A549 (cell line): ENCODE measurements around the gene GLCE. TPM values are rescaled to one million over a fixed set of nuclear protein-coding genes. Genes with fewer than 3 reads are reported as not detected.

Experiments used
- ATAC-seq, 2 experiments: fragments of 200-7000 bp in 1 of 2; fragments of >200 bp in 1 of 2; cut with Nextera tagmentation in 1 of 2; cut with Tn5 transposase in 1 of 2; 3 replicates each; pipeline versions ENCODE4 v1.8.0 to v1.9.1; 2018 to 2020; ENCODE audit warnings: mild to moderate bottlenecking in 1 of 2, moderate library complexity in 1 of 2
- CTCF ChIA-PET: fragments of 300-600 bp; sonication (Branson Sonifier 250); formaldehyde crosslinking; extraction: SDS; loops from one replicate; lab custom pipeline; 2021; ENCODE audit warnings: antibody characterized with exemption, inconsistent platforms; lab: Yijun Ruan, JAX
- POLR2A ChIA-PET: fragments of 350-600 bp; formaldehyde crosslinking; extraction: SDS; loops from one replicate; lab custom pipeline; 2021; ENCODE audit warnings: antibody characterized with exemption, inconsistent platforms; lab: Yijun Ruan, JAX
- DNase-seq, 2 experiments: peaks; one replicate each; pipeline versions ENCODE4 v3.0.0 to v3.0.0-alpha.2; 2011 to 2016; ENCODE audit warnings: low read depth in 1 of 2, low spot score in 1 of 2
- FAIRE-seq: peaks from 2 replicates; lab custom pipeline; 2011; peaks lifted over from hg19 to GRCh38; lab: Jason Lieb, UNC
- H3K27ac ChIP-seq, 2 experiments: fragments of >200 bp; sonication (Bioruptor Twin); formaldehyde crosslinking; 3 replicates each; pipeline ENCODE4 v1.5.1; 2016 to 2017
- H3K4me1 ChIP-seq: fragments of >200 bp; sonication (Bioruptor Twin); formaldehyde crosslinking; 3 replicates; pipeline ENCODE4 v1.6.1; 2016
- H3K4me2 ChIP-seq: fragments of >200 bp; sonication (Bioruptor Twin); formaldehyde crosslinking; 3 replicates; pipeline ENCODE4 v1.6.1; 2016
- H3K4me3 ChIP-seq: fragments of >200 bp; sonication (Bioruptor Twin); formaldehyde crosslinking; 3 replicates; pipeline ENCODE4 v1.5.1; 2016
- H3K9me3 ChIP-seq: fragments of >200 bp; sonication (Bioruptor Twin); formaldehyde crosslinking; 3 replicates; pipeline ENCODE4 v1.6.1; 2016
- BHLHE40 ChIP-seq: IDR thresholded peaks from 2 replicates; pipeline ENCODE4 v1.6.1; 2012; ENCODE audit warnings: low read depth, low read length, inconsistent platforms
- CEBPB ChIP-seq, 2 experiments: fragments of >200 bp in 1 of 2; sonication (Bioruptor Twin) in 1 of 2; formaldehyde crosslinking in 1 of 2; IDR thresholded peaks; 2 replicates each; pipeline ENCODE4 v1.6.1; 2012 to 2016
- CHD4 ChIP-seq: fragments of 200-600 bp; sonication (generic); IDR thresholded peaks from 2 replicates; pipeline ENCODE4 v1.6.1; 2016; ENCODE audit warnings: antibody characterized with exemption, mild to moderate bottlenecking, borderline replicate concordance
- EHMT2 ChIP-seq: fragments of 200-600 bp; sonication (generic); IDR thresholded peaks from 2 replicates; pipeline ENCODE4 v1.6.1; 2016; ENCODE audit warnings: antibody characterized with exemption, low read depth, mild to moderate bottlenecking, moderate library complexity
- ESRRA ChIP-seq: fragments of 150-350 bp; IDR thresholded peaks from 2 replicates; pipeline ENCODE4 v1.6.1; 2014; ENCODE audit warnings: mild to moderate bottlenecking, low read length, borderline replicate concordance
- HOXB13 ChIP-seq: fragments of 250-450 bp; sonication (Bioruptor Pico); IDR thresholded peaks from 2 replicates; pipeline ENCODE4 v1.5.0; 2020; ENCODE audit warnings: low read depth, mild to moderate bottlenecking, moderate library complexity
- HOXB5 ChIP-seq: fragments of 250-450 bp; sonication (Bioruptor Pico); IDR thresholded peaks from 2 replicates; pipeline ENCODE4 v1.5.0; 2020; ENCODE audit warnings: mild to moderate bottlenecking, moderate library complexity
- KDM1A ChIP-seq: fragments of 200-600 bp; sonication (generic); IDR thresholded peaks from 2 replicates; pipeline ENCODE4 v1.6.1; 2016; ENCODE audit warnings: low read depth, mild to moderate bottlenecking
- MYC ChIP-seq: IDR thresholded peaks from 2 replicates; pipeline ENCODE4 v1.6.1; 2012; ENCODE audit warnings: mild to moderate bottlenecking, inconsistent platforms, low read length, improper control_type of control experiment, borderline replicate concordance
- NFE2L2 ChIP-seq: fragments of 150-350 bp; conservative IDR thresholded peaks from 2 replicates; pipeline ENCODE4 v1.6.1; 2014; ENCODE audit warnings: low read length
- RNF2 ChIP-seq: fragments of 200-600 bp; sonication (generic); IDR thresholded peaks from 2 replicates; pipeline ENCODE4 v1.6.1; 2016; ENCODE audit warnings: low read depth, mild to moderate bottlenecking, antibody characterized with exemption, moderate library complexity, borderline replicate concordance
- SMC3 ChIP-seq: fragments of >200 bp; sonication (Bioruptor Twin); formaldehyde crosslinking; IDR thresholded peaks from 3 replicates; pipeline ENCODE4 v1.6.1; 2018; ENCODE audit warnings: inconsistent platforms
- SREBF2 ChIP-seq: fragments of 450-650 bp; IDR thresholded peaks from 2 replicates; pipeline ENCODE4 v1.6.1; 2014; ENCODE audit warnings: mild to moderate bottlenecking, moderate library complexity
- TP53 ChIP-seq: fragments of 250-450 bp; sonication (Bioruptor Pico); IDR thresholded peaks from 2 replicates; pipeline ENCODE4 v1.5.0; 2021; ENCODE audit warnings: mild to moderate bottlenecking, moderate library complexity
- ZNF302 ChIP-seq: fragments of 250-450 bp; sonication (Bioruptor Pico); IDR thresholded peaks from 2 replicates; pipeline ENCODE4 v1.9.0; 2021; ENCODE audit warnings: inconsistent platforms, mild to moderate bottlenecking, moderate library complexity
- WGBS: methylation state at CpG from one replicate; pipeline ENCODE4 v1.1.6; 2017; ENCODE audit errors: missing lambda C conversion rate; 5-methylcytosine and 5-hydroxymethylcytosine counted together
- polyA plus RNA-seq, 4 experiments: library from polyadenylated mRNA; depleted of rRNA in 3 of 4; stranded (reverse); fragments of >200 nt; fragmentation: RNase III in 1 of 4; extraction: RNeasy Plus Mini Kit Qiagen cat#74134 plus additional on column Dnase treatment in 1 of 4; gene quantifications; 2 replicates in 3 of 4; 3 replicates in 1 of 4; pipeline ENCODE4 v1.2.3, GENCODE V29; 2011 to 2017
- TF ChIP-seq, protein P1 (sequence below): fragments of 250-450 bp; sonication (Bioruptor Pico); IDR thresholded peaks from 2 replicates; pipeline ENCODE4 v1.5.0; 2020; ENCODE audit warnings: low read depth, mild to moderate bottlenecking, moderate library complexity
- TF ChIP-seq, protein P2 (sequence below): fragments of 150-350 bp; IDR thresholded peaks from 2 replicates; pipeline ENCODE4 v1.6.1; 2014; ENCODE audit warnings: low read depth, mild to moderate bottlenecking, low read length
- TF ChIP-seq, protein P3 (sequence below): fragments of 200-600 bp; sonication (generic); IDR thresholded peaks from 2 replicates; pipeline ENCODE4 v1.6.1; 2016; ENCODE audit warnings: antibody characterized with exemption, mild to moderate bottlenecking, moderate library complexity
- TF ChIP-seq, protein P4 (sequence below): IDR thresholded peaks from 2 replicates; pipeline ENCODE4 v1.6.1; 2012
- TF ChIP-seq, protein P5 (sequence below): fragments of >200 bp; sonication (Bioruptor Twin); formaldehyde crosslinking; IDR thresholded peaks from 3 replicates; pipeline ENCODE4 v1.5.1; 2016

The GLCE gene
- polyA plus RNA-seq, 2 of the 4 experiments (the other 2 are of a cell fraction): 19.6 to 41.8 TPM

DNA sequence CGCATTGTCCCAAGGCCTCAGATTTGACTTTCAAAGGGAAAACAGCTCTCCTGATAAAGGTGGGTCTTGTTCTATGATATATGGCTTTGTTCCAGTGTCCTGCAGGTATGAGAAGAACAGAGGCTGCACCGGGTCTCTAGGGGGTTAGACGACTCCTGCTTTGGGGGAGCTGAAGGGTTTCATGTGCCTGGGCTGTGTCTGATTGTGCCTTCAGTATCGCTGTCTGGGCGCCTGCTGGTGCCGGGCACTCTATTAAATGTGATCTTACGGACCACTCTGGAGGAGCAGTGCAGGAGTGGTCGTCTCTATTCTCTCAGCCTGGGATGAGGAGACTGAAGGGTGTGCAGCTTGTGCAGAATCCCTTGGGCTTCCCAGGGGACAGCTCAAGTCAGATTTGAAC lies 154.3 kb downstream of the GLCE start (continued):
- TF ChIP-seq, protein P1, sequence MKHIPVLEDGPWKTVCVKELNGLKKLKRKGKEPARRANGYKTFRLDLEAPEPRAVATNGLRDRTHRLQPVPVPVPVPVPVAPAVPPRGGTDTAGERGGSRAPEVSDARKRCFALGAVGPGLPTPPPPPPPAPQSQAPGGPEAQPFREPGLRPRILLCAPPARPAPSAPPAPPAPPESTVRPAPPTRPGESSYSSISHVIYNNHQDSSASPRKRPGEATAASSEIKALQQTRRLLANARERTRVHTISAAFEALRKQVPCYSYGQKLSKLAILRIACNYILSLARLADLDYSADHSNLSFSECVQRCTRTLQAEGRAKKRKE (CRISPR knock-in tag): no peak

DNA sequence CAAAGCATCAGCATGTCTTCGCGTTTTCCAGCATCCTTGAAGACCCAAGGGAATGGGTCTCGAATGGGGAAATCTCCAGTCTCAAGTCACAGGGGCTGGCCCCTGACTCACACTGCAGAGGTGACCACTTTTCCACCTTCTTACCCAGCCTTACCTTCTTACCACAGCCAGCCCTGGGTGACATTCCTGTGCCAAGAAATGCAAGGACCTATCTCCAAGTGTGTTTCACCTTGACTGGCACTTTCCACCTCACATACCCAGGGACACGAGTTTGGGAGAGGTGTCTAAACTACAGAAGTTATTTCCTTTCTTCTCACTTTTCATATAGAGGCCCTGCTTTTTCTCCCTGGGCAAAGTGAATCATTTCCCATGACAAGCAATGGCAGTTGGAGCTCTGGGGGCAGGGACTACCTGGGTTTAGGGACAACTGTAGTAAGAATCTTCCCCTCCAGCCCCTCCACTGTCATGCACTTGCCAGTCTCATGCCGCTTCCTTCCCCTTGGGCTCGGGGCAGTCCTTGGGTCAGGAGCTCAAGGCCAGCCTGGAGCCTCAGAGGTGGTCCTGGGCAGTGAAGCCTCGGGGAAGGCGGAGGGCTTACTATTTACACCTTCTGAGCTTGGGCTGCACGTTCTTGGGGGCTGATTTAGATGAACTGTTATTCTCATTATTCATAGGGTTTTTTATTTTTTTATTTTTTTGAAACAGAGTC lies 155.1 kb downstream of the GLCE start:
- 88% methylated on average over 9 of the region's 9 CpGs for WGBS
- no peak overlapping the region for H3K4me2 ChIP-seq
- FAIRE-seq (no peak), DNase-seq (no peak), ATAC-seq (no peak)
- ChIA-PET POLR2A (no interaction called here), CTCF (interaction anchor here (1.1 to 5.9 kb wide), 3 partner anchors 12 to 79 kb away, joined by 5 to 22 read pairs (median 5); no protein-coding TSS in a partner anchor)
- H3K4me1 ChIP-seq: peaks cover 85% of the 10 kb centered on the region
- H3K9me3 ChIP-seq: no peaks in the 10 kb centered on the region
- H3K27ac ChIP-seq: peak overlapping the region in 1 of 2 experiments; percentile 74; a peak in 2 of 6 replicates
- no peak overlapping the region for H3K4me3 ChIP-seq
- TF ChIP-seq HOXB5 (no peak), HOXB13 (CRISPR knock-in tag) (no peak), TP53 (CRISPR knock-in tag) (no peak), CEBPB (IDR thresholded peaks at IDR 0.05) (no peak), SMC3 (no peak), KDM1A (no peak), BHLHE40 (no peak), ZNF302 (CRISPR knock-in tag) (no peak), EHMT2 (no peak), NFE2L2 (no peak), ESRRA (no peak), SREBF2 (no peak), RNF2 (no peak), CHD4 (no peak), MYC (no peak)
- TF ChIP-seq, protein P2, sequence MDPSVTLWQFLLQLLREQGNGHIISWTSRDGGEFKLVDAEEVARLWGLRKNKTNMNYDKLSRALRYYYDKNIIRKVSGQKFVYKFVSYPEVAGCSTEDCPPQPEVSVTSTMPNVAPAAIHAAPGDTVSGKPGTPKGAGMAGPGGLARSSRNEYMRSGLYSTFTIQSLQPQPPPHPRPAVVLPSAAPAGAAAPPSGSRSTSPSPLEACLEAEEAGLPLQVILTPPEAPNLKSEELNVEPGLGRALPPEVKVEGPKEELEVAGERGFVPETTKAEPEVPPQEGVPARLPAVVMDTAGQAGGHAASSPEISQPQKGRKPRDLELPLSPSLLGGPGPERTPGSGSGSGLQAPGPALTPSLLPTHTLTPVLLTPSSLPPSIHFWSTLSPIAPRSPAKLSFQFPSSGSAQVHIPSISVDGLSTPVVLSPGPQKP: no peak
- TF ChIP-seq, protein P3, sequence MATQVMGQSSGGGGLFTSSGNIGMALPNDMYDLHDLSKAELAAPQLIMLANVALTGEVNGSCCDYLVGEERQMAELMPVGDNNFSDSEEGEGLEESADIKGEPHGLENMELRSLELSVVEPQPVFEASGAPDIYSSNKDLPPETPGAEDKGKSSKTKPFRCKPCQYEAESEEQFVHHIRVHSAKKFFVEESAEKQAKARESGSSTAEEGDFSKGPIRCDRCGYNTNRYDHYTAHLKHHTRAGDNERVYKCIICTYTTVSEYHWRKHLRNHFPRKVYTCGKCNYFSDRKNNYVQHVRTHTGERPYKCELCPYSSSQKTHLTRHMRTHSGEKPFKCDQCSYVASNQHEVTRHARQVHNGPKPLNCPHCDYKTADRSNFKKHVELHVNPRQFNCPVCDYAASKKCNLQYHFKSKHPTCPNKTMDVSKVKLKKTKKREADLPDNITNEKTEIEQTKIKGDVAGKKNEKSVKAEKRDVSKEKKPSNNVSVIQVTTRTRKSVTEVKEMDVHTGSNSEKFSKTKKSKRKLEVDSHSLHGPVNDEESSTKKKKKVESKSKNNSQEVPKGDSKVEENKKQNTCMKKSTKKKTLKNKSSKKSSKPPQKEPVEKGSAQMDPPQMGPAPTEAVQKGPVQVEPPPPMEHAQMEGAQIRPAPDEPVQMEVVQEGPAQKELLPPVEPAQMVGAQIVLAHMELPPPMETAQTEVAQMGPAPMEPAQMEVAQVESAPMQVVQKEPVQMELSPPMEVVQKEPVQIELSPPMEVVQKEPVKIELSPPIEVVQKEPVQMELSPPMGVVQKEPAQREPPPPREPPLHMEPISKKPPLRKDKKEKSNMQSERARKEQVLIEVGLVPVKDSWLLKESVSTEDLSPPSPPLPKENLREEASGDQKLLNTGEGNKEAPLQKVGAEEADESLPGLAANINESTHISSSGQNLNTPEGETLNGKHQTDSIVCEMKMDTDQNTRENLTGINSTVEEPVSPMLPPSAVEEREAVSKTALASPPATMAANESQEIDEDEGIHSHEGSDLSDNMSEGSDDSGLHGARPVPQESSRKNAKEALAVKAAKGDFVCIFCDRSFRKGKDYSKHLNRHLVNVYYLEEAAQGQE: no peak
- TF ChIP-seq, protein P4, sequence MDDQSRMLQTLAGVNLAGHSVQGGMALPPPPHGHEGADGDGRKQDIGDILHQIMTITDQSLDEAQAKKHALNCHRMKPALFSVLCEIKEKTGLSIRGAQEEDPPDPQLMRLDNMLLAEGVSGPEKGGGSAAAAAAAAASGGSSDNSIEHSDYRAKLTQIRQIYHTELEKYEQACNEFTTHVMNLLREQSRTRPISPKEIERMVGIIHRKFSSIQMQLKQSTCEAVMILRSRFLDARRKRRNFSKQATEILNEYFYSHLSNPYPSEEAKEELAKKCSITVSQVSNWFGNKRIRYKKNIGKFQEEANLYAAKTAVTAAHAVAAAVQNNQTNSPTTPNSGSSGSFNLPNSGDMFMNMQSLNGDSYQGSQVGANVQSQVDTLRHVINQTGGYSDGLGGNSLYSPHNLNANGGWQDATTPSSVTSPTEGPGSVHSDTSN: no peak
- TF ChIP-seq, protein P5, sequence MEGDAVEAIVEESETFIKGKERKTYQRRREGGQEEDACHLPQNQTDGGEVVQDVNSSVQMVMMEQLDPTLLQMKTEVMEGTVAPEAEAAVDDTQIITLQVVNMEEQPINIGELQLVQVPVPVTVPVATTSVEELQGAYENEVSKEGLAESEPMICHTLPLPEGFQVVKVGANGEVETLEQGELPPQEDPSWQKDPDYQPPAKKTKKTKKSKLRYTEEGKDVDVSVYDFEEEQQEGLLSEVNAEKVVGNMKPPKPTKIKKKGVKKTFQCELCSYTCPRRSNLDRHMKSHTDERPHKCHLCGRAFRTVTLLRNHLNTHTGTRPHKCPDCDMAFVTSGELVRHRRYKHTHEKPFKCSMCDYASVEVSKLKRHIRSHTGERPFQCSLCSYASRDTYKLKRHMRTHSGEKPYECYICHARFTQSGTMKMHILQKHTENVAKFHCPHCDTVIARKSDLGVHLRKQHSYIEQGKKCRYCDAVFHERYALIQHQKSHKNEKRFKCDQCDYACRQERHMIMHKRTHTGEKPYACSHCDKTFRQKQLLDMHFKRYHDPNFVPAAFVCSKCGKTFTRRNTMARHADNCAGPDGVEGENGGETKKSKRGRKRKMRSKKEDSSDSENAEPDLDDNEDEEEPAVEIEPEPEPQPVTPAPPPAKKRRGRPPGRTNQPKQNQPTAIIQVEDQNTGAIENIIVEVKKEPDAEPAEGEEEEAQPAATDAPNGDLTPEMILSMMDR: no peak
